Sigmoid colon (tissue), 7 donors: Measurements from ENCODE around the gene NCOR2. TPM values are rescaled to one million over a fixed set of nuclear protein-coding genes. Genes with fewer than 3 reads are reported as not detected.

ENCODE experiments used
- DNase-seq: peaks from one replicate; pipeline ENCODE4 v3.0.0-alpha.2; 2019
- H3K27ac ChIP-seq, 4 donors: fragments of 200-600 bp; sonication (generic); one replicate each; pipeline ENCODE4 v1.5.1; 2016 to 2019; ENCODE audit warnings: mild to moderate bottlenecking in 1 of 4
- H3K27me3 ChIP-seq, 3 donors: fragments of 200-600 bp; sonication (generic); one replicate each; pipeline ENCODE4 v1.5.1; 2019; ENCODE audit warnings: mild to moderate bottlenecking in 1 of 3
- H3K36me3 ChIP-seq, 4 donors: fragments of 200-600 bp; sonication (generic); one replicate each; pipeline ENCODE4 v1.5.1; 2016 to 2019
- H3K4me1 ChIP-seq, 4 donors: fragments of 200-600 bp; sonication (generic); one replicate each; pipeline ENCODE4 v1.5.1; 2017 to 2019
- H3K4me3 ChIP-seq, 4 donors: fragments of 200-600 bp; sonication (generic); one replicate each; pipeline ENCODE4 v1.5.1; 2017 to 2019; ENCODE audit warnings: mild to moderate bottlenecking in 2 of 4, moderate library complexity in 1 of 4
- H3K9me3 ChIP-seq, 4 donors: fragments of 200-600 bp in 3 of 4; sonication (generic) in 3 of 4; one replicate each; pipeline versions ENCODE4 v1.5.1 to v1.6.1; 2013 to 2019
- EP300 ChIP-seq, 4 donors: sonication (generic); formaldehyde crosslinking; IDR thresholded peaks; one replicate each; pipeline ENCODE4 v1.6.1; 2017; ENCODE audit warnings: antibody characterized with exemption in 4 of 4
- POLR2A ChIP-seq, 2 donors: fragments of 450-650 bp; IDR thresholded peaks; one replicate each; pipeline ENCODE4 v1.6.1; 2016; ENCODE audit warnings: antibody characterized with exemption in 2 of 2, mild to moderate bottlenecking in 2 of 2, moderate library complexity in 2 of 2
- POLR2AphosphoS5 ChIP-seq, 4 donors: sonication (generic); formaldehyde crosslinking; IDR thresholded peaks; one replicate each; pipeline ENCODE4 v1.6.1; 2017; ENCODE audit warnings: antibody characterized with exemption in 4 of 4
- WGBS, 2 donors: extraction: QIAGEN DNeasy Blood & Tissue Kit; methylation state at CpG; one replicate each; pipeline ENCODE4 v1.1.7; 2013; 5-methylcytosine and 5-hydroxymethylcytosine counted together
- intact Hi-C: fragments of 100-400 bp; cut with DNase I; formaldehyde crosslinking; loops from one replicate; pipeline ENCODE4 v1.15.1; 2023
- polyA plus RNA-seq, 3 donors: library from polyadenylated mRNA; stranded (reverse); fragments of 200-250 nt; gene quantifications; one replicate each; pipeline ENCODE4 v1.2.3, GENCODE V29; 2013
- total RNA-seq, 4 donors: library from RNA; depleted of rRNA; stranded (reverse); fragments of >200 nt; gene quantifications; one replicate each; pipeline ENCODE4 v1.1.0, GENCODE V29; 2016
- TF ChIP-seq, protein P1 (sequence below), 4 experiments: fragments of 450-650 bp in 3 of 4; fragments of 200-600 bp in 1 of 4; IDR thresholded peaks; one replicate each; pipeline ENCODE4 v1.5.1; 2016 to 2019; ENCODE audit warnings: antibody characterized with exemption in 4 of 4, mild to moderate bottlenecking in 3 of 4, moderate library complexity in 2 of 4
- donor health status: healthy with polysubstance abuse.
- donor health status: Bipolar disorder and iron deficiency.
- donor health status: healthy.

NCOR2 gene
- total and polyA plus RNA-seq, 7 donors, result 18.6 to 134 (median 47.9) TPM

DNA sequence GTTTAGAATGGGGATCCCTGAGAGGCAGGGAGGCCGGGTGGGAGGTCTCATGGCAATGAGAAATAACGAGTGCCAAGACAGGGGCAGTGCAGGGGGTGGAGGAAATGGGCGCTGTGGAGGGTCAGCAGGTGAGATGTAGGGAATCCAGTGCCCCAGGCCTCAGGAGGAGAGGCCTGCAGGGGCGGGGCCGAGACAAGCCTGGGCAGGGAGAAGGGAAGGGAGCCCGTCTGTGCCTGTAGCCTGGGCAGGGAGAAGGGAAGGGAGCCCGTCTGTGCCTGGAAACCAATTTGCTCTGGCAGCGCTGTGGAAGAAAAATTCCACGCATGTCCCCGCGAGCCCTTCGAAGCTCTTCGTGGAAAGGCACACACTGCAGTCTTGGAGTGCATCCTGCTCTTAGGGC is 10.6 kb upstream of the NCOR2 start:
- DNase-seq, result no peak
- intact Hi-C loops, result loop anchor here (10.0 kb wide), 1 partner anchor 543 kb away; no protein-coding TSS in a partner anchor
- Histone ChIP-seq H3K27me3 (no peaks in the 10 kb centered on the region), H3K9me3 (peaks cover 0 to 3% (median 0%) of the 10 kb centered on the region in 4 donors), H3K36me3 (no peaks in the 10 kb centered on the region), H3K4me1 (peaks cover 0 to 9% (median 6%) of the 10 kb centered on the region in 4 donors), H3K27ac (no peak overlapping the region), H3K4me3 (no peak overlapping the region)
- WGBS, 2 donors, result 83 to 93% methylated on average over 13 of the region's 13 CpGs
- no peak for TF ChIP-seq EP300 (IDR thresholded peaks at IDR 0.05)
- no peak for TF ChIP-seq POLR2A (IDR thresholded peaks at IDR 0.05)
- TF ChIP-seq POLR2AphosphoS5 (IDR thresholded peaks at IDR 0.05), result no peak
- TF ChIP-seq, protein P1, sequence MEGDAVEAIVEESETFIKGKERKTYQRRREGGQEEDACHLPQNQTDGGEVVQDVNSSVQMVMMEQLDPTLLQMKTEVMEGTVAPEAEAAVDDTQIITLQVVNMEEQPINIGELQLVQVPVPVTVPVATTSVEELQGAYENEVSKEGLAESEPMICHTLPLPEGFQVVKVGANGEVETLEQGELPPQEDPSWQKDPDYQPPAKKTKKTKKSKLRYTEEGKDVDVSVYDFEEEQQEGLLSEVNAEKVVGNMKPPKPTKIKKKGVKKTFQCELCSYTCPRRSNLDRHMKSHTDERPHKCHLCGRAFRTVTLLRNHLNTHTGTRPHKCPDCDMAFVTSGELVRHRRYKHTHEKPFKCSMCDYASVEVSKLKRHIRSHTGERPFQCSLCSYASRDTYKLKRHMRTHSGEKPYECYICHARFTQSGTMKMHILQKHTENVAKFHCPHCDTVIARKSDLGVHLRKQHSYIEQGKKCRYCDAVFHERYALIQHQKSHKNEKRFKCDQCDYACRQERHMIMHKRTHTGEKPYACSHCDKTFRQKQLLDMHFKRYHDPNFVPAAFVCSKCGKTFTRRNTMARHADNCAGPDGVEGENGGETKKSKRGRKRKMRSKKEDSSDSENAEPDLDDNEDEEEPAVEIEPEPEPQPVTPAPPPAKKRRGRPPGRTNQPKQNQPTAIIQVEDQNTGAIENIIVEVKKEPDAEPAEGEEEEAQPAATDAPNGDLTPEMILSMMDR (IDR thresholded peaks at IDR 0.05), result no peak

DNA sequence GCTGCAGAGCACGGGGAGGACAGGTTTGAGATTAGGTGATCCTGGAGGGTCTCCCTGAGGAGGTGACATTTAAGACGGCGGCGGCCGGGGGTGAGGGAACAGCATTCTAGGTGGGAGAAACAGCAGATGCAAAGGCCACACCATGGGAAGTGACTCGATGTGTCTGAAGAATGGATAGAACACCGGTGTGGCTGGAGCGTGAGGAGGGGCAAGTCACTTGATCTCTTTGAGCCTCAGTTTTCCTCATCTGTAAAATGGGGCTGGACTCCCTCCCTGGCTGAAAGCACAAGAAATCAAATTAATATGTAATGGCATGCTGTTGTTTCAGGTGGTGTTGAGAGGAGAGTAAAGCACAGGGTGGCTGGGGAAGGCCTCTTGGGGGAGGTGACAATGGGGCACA is 10.0 kb upstream of the NCOR2 start:
- Histone ChIP-seq H3K27ac (no peak overlapping the region), H3K9me3 (peaks cover 0 to 3% (median 0%) of the 10 kb centered on the region in 4 donors), H3K4me3 (no peak overlapping the region), H3K4me1 (peaks cover 0 to 9% (median 6%) of the 10 kb centered on the region in 4 donors), H3K27me3 (no peaks in the 10 kb centered on the region), H3K36me3 (no peaks in the 10 kb centered on the region)
- 97% methylated on average over 8 of the region's 8 CpGs for WGBS, 2 donors
- no peak for DNase-seq
- intact Hi-C loops, result loop anchor here (10.0 kb wide), 1 partner anchor 543 kb away; no protein-coding TSS in a partner anchor
- no peak for TF ChIP-seq EP300 (IDR thresholded peaks at IDR 0.05)
- TF ChIP-seq POLR2AphosphoS5 (IDR thresholded peaks at IDR 0.05), result no peak
- TF ChIP-seq, protein P1 (IDR thresholded peaks at IDR 0.05), result no peak
- TF ChIP-seq POLR2A (IDR thresholded peaks at IDR 0.05), result no peak

DNA sequence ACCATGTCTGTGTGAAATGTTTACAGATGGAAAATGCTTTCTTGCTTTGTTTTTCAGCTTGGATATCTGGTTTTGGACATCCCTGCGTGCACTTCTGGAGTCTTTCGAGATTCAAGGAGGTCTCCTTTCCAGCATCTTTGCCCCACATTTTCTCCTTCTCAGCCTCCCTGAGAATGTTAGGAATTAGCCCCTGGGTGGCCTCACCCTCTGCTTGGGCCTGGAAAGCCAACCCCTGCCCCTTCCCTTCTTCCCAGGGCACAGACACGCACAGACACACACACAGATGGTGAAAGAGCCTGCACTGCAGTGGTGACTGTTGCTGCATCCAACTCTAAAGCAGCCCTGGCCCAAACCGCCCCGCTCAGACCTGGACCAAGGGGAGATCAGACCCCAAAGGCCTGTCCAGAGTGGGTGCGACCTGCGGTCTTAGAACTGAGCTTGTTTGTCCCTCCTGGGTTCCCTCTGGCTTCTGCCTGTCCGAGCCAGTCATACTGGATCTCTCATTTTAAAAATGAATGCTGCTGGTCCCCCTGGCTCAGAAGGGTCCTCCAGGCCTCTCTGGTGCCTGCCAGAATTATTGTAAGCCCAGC is 8.7 kb upstream of the NCOR2 start:
- H3K36me3 ChIP-seq, result no peaks in the 10 kb centered on the region
- H3K9me3 ChIP-seq, result peaks cover 0 to 3% (median 0%) of the 10 kb centered on the region in 4 donors
- TF ChIP-seq POLR2AphosphoS5 (IDR thresholded peaks at IDR 0.05) (no peak), EP300 (IDR thresholded peaks at IDR 0.05) (no peak), POLR2A (IDR thresholded peaks at IDR 0.05) (no peak)
- TF ChIP-seq, protein P1 (IDR thresholded peaks at IDR 0.05), result no peak
- H3K4me1 ChIP-seq, result peaks cover 0 to 9% (median 6%) of the 10 kb centered on the region in 4 donors
- no peak overlapping the region for H3K27ac ChIP-seq
- 95 to 97% methylated on average over 8 of the region's 8 CpGs for WGBS, 2 donors
- H3K27me3 ChIP-seq, result no peaks in the 10 kb centered on the region
- intact Hi-C loops, result loop anchor here (10.0 kb wide), 1 partner anchor 541 kb away; no protein-coding TSS in a partner anchor
- no peak for DNase-seq
- no peak overlapping the region for H3K4me3 ChIP-seq

DNA sequence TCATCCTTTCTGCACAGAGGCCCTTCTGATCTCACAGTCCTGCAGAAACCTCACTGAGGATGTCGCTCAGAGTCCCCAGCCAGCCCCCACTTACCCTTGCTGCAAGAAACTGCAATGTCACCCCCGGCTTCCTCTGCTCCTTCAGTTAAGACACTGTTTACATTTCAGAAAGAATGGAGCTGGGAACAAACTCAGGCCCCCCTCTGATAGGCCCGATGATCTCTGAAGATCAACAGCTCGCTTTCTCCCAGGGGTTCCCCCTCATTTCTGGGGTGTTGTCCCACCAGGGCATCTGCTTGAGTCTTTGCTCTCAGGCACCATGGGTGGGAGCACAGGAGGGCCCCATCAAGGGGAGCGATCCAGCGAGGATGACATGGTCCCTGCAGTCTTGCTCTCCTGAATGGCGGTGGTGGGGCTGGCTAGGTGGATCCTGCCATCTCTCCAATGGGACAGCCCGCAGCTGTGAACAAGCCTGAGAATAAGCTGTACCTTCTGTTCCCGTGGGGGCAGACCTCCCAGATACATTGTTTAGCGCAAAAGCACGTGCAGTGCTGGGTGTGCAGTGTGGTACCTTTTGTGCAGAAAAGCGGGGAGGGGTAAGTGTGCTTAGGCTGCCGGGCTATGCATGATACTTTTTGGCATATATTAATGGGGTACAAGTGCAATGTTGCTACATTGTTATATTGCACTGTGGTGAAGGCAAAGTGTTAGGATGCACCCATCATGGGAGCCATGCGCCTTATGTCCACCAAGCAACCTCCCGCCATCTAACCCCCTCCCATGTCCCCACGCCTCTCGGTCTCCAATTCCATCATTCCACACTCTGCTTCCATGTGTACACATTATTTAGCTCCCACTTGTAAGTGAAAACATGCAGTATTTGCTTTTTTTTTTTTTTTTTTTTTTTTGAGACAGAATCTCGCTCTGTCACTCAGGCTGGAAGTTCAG is 6.7 kb upstream of the NCOR2 start:
- no peak for DNase-seq
- Histone ChIP-seq H3K27ac (no peak overlapping the region), H3K9me3 (peaks cover 0 to 3% (median 0%) of the 10 kb centered on the region in 4 donors), H3K27me3 (no peaks in the 10 kb centered on the region), H3K36me3 (no peaks in the 10 kb centered on the region), H3K4me1 (peaks cover 0 to 17% (median 12%) of the 10 kb centered on the region in 4 donors), H3K4me3 (no peak overlapping the region)
- WGBS, 2 donors, result 78 to 90% methylated on average over 18 of the region's 18 CpGs
- intact Hi-C loops, result loop anchor here (10.0 kb wide), 1 partner anchor 539 kb away; no protein-coding TSS in a partner anchor
- TF ChIP-seq, protein P1 (IDR thresholded peaks at IDR 0.05), result no peak
- TF ChIP-seq POLR2AphosphoS5 (IDR thresholded peaks at IDR 0.05), result no peak
- TF ChIP-seq POLR2A (IDR thresholded peaks at IDR 0.05), result no peak
- TF ChIP-seq EP300 (IDR thresholded peaks at IDR 0.05), result no peak
